ENCODE data around the gene PARP6. TPM values are rescaled to one million over a fixed set of nuclear protein-coding genes. Genes with fewer than 3 reads are reported as not detected.

PARP6 gene
- total RNA-seq, 2 donors from 2014 or later, result 34.4 to 85.8 TPM

DNA sequence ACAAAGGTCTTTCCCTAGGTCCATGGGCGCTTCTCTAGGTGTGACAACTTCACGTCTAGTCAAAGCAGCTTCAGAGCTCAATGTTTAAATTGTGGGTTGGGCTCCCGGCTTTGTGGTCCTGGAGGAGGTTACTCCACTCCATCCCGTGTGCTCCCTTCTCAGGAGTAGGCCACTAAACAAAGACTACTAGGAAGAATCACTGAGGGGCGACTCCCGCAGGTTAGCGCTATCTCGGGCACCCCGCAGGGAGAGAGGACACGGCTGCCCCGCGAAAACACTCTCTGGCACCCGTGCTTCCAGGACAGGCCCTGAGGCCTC is 500 bp downstream of the PARP6 start:
- Histone ChIP-seq H3K27ac (peak overlapping the region; percentile 85 to 86), H3K36me3 (no peaks in the 10 kb centered on the region), H3K4me1 (replicated peaks) (no peaks in the 10 kb centered on the region), H3K27me3 (replicated peaks; ENCODE audit: insufficient read depth) (no peaks in the 10 kb centered on the region), H3K4me3 (peak overlapping the region; percentile 83 to 85), H3K9me3 (no peaks in the 10 kb centered on the region)
- WGBS, result 3% methylated on average over 13 of the region's 13 CpGs
- intact Hi-C loops (cut with DNase I), result loop anchor here (2.0 to 5.0 kb wide), 4 partner anchors 40 to 103 kb away; partner anchors contain the start of gene PKM
- TF ChIP-seq POLR2A (IDR thresholded peaks at IDR 0.05), result no peak
- TF ChIP-seq POLR2AphosphoS5 (IDR thresholded peaks at IDR 0.05), result no peak
- TF ChIP-seq CTCF (IDR thresholded peaks at IDR 0.05), result no peak
- DNase-seq (ENCODE audit: low spot score), result peak; percentile 10

- TF ChIP-seq POLR2A (IDR thresholded peaks at IDR 0.05), result no peak
- no peak for TF ChIP-seq CTCF (IDR thresholded peaks at IDR 0.05)
- no peak for TF ChIP-seq POLR2AphosphoS5 (IDR thresholded peaks at IDR 0.05)
- intact Hi-C loops (cut with DNase I), result loop anchor here (5.0 kb wide), 3 partner anchors 39 to 71 kb away; partner anchors contain the start of gene PKM
- H3K4me1 ChIP-seq (replicated peaks), result no peaks in the 10 kb centered on the region
- no peaks in the 10 kb centered on the region for H3K27me3 ChIP-seq (replicated peaks; ENCODE audit: insufficient read depth)
- H3K4me3 ChIP-seq, result no peak overlapping the region
- H3K36me3 ChIP-seq, result no peaks in the 10 kb centered on the region
- H3K9me3 ChIP-seq, result no peaks in the 10 kb centered on the region
- DNase-seq (ENCODE audit: low spot score), result no peak
- H3K27ac ChIP-seq, result peak overlapping the region in 1 of 2 donors; percentile 86
- 64% methylated on average over 4 of the region's 4 CpGs for WGBS
These were observed 1.1 kb downstream of the PARP6 start for GRCh38 chr15:72271221-72271620.

- intact Hi-C loops (cut with DNase I), result loop anchor here (5.0 kb wide), 3 partner anchors 37 to 73 kb away; partner anchors contain the start of gene PKM
These were observed 2.6 kb downstream of the PARP6 start for GRCh38 chr15:72269739-72270138.

GRCh38 chr15:72265031-72265430 is 7.3 kb downstream of the PARP6 start:
- Histone ChIP-seq H3K4me3 (no peak overlapping the region), H3K36me3 (peaks cover 15 to 47% of the 10 kb centered on the region in 2 donors), H3K9me3 (no peaks in the 10 kb centered on the region), H3K4me1 (replicated peaks) (no peaks in the 10 kb centered on the region), H3K27me3 (replicated peaks; ENCODE audit: insufficient read depth) (no peaks in the 10 kb centered on the region), H3K27ac (no peak overlapping the region)
- TF ChIP-seq POLR2AphosphoS5 (IDR thresholded peaks at IDR 0.05) (no peak), CTCF (IDR thresholded peaks at IDR 0.05) (no peak)
- 93% methylated on average over 5 of the region's 5 CpGs for WGBS
- intact Hi-C loops (cut with DNase I), result no loop called here
- DNase-seq (ENCODE audit: low spot score), result no peak

More at GRCh38 chr15:72269739-72270138, 2.6 kb downstream of the PARP6 start:
- Histone ChIP-seq H3K9me3 (no peaks in the 10 kb centered on the region), H3K4me1 (replicated peaks) (no peaks in the 10 kb centered on the region), H3K36me3 (peaks cover 6 to 15% of the 10 kb centered on the region in 2 donors), H3K27me3 (replicated peaks; ENCODE audit: insufficient read depth) (no peaks in the 10 kb centered on the region), H3K27ac (no peak overlapping the region), H3K4me3 (no peak overlapping the region)
- DNase-seq (ENCODE audit: low spot score), result no peak
- WGBS, result 94% methylated on average over 4 of the region's 4 CpGs
- TF ChIP-seq POLR2A (IDR thresholded peaks at IDR 0.05) (no peak), POLR2AphosphoS5 (IDR thresholded peaks at IDR 0.05) (no peak), CTCF (IDR thresholded peaks at IDR 0.05) (no peak)

DNA sequence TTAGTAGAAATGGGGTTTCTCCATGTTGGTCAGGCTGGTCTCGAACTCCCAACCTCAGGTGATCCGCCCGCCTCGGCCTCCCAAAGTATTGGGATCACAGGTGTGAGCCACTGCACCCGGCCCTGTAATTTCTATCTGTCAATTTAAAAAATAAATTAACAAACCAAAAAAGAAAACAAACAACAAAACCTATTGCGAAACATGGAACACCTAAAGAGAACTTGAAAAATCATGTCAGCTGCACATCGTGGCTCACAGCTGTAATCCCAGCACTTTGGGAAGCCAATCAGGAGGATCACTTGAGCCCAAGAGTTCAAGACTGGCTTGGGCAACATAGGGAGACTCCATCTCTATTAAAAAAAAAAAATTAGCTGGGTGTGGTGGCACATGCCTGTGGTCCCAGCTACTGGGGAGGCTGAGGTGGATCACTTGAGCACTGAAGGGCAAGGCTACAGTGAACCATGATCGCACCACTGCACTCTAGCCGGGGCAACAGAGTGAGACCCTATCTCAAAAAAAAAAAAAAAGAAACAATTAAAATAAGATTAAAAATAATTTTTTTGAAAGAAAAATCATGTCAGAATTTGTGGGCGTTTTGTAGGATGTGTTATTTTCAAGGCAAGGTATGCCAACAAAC is 19.6 kb downstream of the PARP6 start:
- Histone ChIP-seq H3K4me3 (no peak overlapping the region), H3K27ac (no peak overlapping the region), H3K4me1 (replicated peaks) (peaks cover 5% of the 10 kb centered on the region), H3K9me3 (no peaks in the 10 kb centered on the region), H3K27me3 (replicated peaks; ENCODE audit: insufficient read depth) (no peaks in the 10 kb centered on the region), H3K36me3 (peaks cover 8 to 16% of the 10 kb centered on the region in 2 donors)
- WGBS, result 96% methylated on average over 10 of the region's 10 CpGs
- TF ChIP-seq CTCF (IDR thresholded peaks at IDR 0.05) (no peak), POLR2A (IDR thresholded peaks at IDR 0.05) (no peak), POLR2AphosphoS5 (IDR thresholded peaks at IDR 0.05) (no peak)
- intact Hi-C loops (cut with DNase I), result no loop called here
- DNase-seq (ENCODE audit: low spot score), result no peak

Data from prostate gland (tissue), 2 donors.